Measurements from ENCODE around the gene IL19.

IL19 gene

DNA sequence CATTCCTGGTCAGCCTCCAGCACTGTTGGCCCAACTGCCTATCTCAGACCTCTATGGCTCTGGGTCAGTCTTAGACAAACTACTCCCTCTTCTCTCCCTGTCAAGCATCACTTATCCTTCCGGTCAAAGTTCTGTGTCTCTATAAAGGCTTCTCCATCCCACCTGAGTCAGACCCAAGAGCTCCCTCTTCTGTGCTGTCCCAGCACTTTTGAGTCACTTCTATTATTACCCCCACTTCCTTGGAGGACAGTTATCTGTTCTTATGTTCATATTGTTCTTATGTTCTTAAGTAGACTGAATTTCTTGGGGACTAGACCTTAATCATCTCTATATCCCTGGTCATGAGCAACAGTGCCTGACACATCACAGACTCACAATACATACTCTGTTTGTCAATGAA lies 30.9 kb downstream of the IL19 start:
- DNase-seq: no peak

DNA sequence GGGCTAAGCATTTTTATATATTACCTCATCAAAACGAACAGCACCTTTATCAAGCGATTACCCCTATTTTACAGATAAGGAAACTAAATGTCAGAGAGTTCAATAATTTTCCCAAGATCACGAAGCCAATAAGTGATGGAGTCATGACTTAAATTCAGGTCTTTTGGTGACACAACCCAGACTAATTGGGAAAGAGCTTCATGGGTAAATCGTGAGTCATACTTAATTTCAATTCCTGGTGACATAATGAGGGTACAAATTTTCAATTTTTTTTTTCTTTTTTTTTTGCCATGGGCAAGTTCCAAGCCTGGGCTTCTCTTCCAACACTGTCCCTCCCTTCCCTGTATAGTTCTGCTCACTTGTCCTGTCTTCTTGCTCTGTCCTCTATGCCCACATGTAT lies 31.8 kb downstream of the IL19 start:
- no peak for DNase-seq

GRCh38 chr1:206803221-206803730 lies 32.7 kb downstream of the IL19 start:
- peak; percentile 65 for DNase-seq

GRCh38 chr1:206804156-206804737 lies 33.7 kb downstream of the IL19 start:
- DNase-seq: no peak

DNA sequence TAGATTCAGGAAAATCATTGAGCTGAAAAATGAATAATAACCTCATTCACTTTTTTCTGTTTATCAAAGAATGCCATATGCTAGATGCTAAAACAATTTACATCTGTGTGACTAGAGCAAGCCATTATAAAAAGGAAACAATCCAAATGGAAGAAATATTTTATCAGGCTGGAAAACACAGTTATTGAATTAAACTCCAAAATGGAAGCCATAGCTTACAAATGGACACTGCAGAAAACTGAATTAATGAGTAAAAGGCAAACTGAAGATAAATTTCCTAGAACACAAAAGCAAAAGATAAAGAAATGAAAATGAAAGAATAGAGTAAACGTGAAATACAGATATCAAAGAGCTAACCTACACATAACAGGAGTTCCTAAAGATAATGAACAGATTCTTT lies 34.8 kb downstream of the IL19 start:
- DNase-seq: no peak

DNA sequence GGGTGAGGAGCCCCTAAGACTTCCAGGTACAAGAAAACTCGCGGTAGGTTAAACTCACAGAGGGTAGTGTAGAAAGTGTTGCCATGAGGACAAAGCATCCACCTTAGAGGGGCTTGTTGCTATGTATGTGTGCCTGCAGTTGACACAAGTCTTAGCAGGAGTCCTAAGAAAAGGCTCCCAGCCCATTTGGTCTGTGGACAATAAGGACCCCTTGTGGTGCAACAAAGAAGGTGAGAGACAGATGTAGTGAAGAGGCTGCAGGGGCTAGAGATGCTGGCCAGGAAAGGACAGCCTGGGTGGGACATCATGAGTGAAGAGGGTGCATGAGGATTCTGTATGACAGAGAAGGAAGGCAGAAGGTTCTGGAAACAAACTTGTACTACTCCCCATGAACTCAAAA lies 38.0 kb downstream of the IL19 start:
- no peak for DNase-seq

DNA sequence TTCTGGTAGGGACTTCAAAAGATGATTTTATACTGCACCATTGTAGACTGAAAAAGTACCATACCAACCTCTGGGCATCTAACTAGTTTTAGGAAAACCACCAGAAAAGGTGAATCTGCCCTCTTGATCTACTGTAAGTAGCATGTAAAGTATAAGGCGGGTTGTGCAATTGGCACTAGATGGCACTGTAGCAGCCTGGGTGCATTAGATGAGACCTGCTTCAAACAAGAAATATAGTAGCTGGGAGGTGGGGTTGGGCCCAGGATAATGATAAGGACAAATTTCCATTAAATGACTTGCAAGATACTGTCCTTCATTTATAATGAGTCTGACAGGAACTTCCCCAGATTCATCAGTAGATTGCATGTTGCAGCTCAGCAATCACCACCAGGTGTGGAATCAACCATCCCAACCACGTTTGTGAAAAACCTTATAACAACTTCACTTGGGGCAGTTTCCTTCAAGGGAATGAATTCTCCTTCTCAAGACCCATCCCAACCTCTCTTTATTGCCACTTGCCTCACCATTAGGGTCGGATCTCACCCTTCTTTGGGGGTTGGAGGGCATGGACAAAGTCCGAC lies 39.0 kb downstream of the IL19 start:
- no peak for DNase-seq

DNA sequence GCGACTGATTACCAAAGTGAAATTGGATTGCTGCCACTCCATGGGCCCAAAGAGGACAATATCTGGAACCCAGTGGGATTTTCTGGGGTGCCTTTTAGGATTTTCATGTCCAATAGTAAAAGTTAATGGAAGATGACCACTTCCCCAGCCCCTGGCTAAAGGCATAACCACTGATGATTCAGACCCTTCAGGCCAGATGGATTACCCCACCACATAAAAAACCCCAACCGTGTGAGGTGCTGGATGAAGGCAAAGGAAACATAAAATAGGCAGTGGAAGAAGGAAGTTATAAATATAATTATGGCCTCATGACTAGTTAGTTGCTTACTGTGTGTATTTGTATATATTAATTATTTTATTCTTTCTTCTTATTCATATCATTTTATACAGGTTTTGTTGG lies 41.9 kb downstream of the IL19 start:
- no peak for DNase-seq

DNA sequence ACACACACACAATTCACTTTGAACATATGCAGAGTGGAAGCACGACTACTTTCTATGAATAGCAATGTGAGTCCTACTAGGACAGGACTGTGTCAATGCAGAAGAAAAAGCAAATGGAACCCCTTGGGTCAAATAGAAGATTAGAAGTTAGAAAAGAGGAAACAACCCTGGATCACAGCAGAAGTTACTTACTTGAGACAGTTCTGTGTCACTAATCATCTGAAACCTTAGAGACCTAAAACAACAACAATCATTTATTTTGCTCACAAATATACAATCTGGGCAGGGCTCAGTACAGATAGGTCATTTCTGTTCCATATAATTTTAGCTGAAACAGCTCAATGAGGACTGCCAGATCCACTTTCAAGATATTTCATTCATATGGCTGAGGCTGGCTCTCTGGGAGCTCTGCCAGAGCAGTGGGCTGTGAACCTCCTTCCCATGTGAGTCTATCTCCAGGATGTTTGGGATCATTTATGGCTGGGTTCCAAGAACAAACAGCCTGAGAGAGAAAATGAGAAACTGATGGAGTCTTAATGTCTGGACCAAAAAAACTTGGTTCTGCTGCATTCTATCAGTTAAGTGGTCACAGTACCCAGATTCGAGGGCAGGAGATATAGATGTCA lies 44.3 kb downstream of the IL19 start:
- no peak for DNase-seq

DNA sequence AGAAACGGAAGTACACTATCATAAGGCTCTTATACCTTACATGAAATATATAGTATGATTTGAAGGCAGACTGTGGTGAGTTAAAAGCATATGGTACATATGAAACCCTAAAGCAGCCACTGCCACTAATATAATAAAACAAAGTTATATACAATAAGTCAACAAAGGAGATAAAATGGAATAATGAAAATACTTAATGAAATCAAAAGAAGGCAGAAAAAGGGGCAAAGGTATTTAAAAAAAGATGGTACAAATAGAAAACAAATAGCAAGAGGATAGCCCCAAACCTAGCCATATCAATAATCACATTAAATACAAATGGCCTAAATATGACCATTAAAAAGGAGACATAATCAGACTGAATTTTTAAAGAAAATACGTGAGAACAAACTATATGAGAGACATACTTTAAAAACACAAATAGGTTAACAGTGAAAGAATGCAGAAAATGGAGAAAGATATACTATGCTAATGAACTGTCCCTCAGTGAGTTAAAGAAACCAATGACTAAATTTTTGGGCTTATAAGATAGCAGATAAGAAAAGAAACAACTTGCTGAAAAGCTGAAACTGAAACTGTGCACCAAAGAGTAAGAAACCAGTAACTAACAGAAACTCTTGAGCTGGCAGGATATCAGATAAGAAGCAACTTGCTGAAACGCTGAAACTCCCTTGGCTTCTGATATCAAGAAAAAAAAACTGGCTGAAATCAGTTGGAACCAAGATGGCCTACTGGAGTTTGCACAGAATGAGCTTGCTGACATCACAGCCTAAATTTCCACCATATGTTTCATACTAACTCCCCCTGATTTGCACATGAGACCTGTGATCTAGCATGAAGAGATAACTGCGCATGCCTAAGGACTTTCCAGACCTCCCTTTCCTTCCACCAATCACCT lies 46.1 kb downstream of the IL19 start:
- DNase-seq: no peak

DNA sequence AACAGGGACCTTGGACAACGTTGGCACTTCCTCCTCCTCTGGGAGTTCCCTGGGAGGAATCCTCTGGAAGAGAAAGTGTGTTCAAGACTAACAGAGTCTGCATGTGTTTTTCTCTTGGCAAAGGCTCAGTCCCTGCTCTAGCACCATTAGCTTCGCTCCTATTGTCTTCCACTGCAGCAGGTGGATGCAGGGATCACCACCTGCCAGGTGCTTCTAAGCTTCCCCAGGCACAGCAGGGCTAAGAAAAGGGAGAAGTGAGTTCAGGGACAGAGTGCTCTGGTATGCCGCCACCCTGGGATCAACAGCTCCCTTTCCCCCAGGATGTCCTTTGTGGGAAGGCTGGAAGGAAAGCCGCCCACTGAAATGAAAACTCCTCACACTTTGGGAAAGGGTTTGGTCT lies 50.9 kb downstream of the IL19 start:
- DNase-seq: no peak

DNA sequence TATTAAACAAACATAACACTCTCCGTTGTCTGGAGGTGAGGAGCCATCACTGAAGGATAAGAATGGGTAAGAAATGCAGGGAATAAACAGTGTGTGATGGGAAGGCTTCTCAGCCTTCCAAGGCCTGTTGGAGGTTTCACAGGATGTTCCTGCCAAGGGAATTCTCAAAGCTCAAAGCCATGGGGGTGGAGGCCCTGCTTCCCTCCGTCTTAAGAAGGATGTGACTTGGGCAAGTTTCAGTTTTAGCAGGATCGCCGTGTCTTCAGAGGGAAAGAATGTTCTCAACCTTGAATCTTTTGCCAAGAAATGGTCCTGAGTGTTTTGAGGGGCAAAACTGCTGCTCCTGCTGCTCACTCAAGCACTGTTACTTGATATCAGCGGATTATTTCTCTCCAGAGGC lies 53.2 kb downstream of the IL19 start:
- DNase-seq: no peak

DNA sequence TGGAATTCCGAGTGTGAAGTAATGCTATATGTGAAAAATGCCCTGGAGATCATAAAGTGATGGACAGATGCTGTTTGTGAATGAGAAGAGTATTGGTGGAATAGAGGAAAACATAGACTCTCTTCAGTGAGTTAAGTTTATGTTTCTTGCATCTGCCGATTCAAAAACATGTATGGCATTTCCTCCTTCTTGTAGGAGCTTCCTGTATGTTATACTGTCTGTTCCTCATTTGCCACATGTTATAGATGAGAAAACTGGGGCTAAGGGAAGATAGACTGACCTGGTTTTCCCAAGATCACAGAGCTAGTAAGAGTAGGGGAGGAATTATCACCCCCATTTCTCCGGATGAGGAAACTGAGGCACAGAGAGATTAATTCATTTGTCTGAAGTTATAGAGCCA lies 53.8 kb downstream of the IL19 start:
- no peak for DNase-seq

- no peak for DNase-seq
Measured at GRCh38 chr1:206826394-206826793, 55.8 kb downstream of the IL19 start.

GRCh38 chr1:206828061-206828460 lies 57.5 kb downstream of the IL19 start:
- no peak for DNase-seq

GRCh38 chr1:206828765-206829164 lies 58.2 kb downstream of the IL19 start:
- DNase-seq: no peak

DNA sequence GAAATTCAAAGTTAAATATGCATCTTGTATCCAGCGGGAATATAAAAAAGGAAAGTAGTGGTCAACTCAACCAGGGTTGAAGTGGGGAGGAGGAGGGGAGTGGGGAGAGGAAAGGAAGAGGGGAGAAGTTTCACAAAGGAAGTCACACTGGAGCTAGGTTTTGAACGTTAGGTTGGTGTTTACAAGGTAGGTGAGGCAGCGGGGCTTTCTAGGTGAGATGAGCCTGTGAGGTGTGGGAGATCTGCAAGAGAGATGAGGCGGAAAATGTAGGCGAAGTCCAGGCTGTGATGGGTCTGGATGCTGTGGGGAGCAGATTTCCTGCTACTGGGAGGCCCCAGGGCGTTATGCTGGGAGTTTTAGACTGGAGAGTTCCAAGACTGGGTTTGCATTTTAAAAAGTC lies 58.7 kb downstream of the IL19 start:
- no peak for DNase-seq

DNA sequence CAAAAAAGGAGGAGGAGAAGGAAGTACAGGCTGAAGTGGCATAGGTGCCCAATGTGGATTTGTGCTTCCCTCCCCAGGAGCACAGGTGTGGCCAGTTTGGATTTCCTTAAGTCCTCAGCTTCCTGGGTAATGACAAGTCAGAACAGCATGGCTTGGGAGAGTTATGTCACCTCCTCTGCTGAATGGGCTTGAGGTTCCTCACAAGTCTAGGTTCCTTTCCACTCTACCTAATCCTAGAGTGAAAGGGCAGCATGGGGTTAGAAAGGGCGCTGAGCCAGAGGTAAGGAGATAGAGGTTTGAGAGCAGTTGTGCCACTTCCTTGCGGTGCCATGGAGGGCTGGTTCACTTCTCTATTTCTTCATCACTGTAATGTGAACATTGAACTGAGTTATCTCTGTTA lies 59.3 kb downstream of the IL19 start:
- DNase-seq: no peak

- DNase-seq: no peak
Measured at GRCh38 chr1:206831650-206832049, 61.1 kb downstream of the IL19 start.

DNA sequence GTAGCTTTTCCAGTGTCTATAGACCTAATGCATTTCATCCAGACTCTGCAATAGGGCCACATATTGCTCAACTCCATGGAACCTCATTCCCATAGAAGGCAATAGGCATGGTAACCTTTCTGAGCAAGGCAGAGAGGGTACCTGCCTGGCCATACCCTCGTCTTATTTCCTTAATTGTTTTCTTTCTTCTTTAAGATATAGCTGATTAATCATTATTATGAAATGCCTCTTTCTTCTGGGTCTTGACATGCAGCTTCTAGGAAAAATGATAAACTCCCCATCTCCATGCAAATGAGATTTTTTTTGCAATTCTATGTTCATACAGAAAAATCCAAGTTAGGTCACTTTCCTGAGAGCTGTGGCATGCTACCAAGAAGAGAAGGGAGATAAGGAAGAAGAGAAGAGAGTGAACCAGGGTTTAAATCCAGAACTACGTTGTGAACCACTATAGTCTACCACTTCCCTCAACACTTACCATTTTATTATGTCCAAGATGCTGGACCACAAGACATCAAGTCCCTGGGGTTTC lies 61.8 kb downstream of the IL19 start:
- no peak for DNase-seq

DNA sequence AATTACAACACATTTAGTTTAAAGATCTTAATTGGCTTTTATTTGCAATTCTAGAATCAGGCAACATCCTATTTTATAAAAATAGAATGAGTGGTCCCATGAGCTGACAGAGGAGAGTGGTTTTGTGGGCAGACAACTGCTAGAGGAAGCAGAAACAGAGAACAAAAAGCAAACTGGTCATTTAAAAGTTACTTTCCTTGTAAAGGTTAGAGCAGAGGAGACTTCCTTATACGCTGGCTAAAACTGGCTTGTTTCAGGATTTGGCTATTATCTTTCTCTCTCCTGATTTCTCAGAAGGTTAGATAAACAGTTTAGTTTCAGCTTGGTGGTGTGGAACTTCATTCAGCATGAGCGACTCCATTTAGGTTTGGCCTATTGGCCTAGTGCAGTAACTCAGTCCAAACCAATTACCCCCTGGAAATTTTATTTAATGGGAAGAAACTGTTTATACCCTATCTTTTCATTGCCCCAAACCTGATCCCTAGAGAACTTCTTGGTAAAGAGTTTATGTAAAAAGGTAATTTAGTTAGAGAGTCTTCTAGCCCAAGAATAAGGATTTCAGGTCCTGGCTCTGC lies 62.6 kb downstream of the IL19 start:
- no peak for DNase-seq

- DNase-seq: no peak
Measured at GRCh38 chr1:206833801-206834200, 63.2 kb downstream of the IL19 start.

- DNase-seq: no peak
Measured at GRCh38 chr1:206834217-206834616, 63.6 kb downstream of the IL19 start.

Measured in T-helper 9 cell (primary cell).